ENCODE results near the gene CRYGN. TPM values are rescaled to one million over a fixed set of nuclear protein-coding genes. Genes with fewer than 3 reads are reported as not detected.

CRYGN gene
- total RNA-seq, 2 donors from 2014 or later: not detected

GRCh38 chr7:151392426-151392825, 47.5 kb downstream of the CRYGN start:
- Histone ChIP-seq H3K4me1 (no peaks in the 10 kb centered on the region), H3K27ac (no peak overlapping the region), H3K9ac (ENCODE audit: low read depth in 2 of 2, low read length in 2 of 2) (no peak overlapping the region), H3K9me3 (no peaks in the 10 kb centered on the region), H3K4me3 (no peak overlapping the region), H3K27me3 (no peaks in the 10 kb centered on the region), H3K36me3 (no peaks in the 10 kb centered on the region)
- no peak for DNase-seq
- intact Hi-C loops (cut with DNase I): no loop called here
- no peak for TF ChIP-seq CTCF (IDR thresholded peaks at IDR 0.05)

- H3K36me3 ChIP-seq: no peaks in the 10 kb centered on the region
- no peak overlapping the region for H3K27ac ChIP-seq
- intact Hi-C loops (cut with DNase I): no loop called here
- no peak for TF ChIP-seq CTCF (IDR thresholded peaks at IDR 0.05)
- no peaks in the 10 kb centered on the region for H3K9me3 ChIP-seq
- no peak overlapping the region for H3K4me3 ChIP-seq
- H3K27me3 ChIP-seq: no peaks in the 10 kb centered on the region
- DNase-seq: no peak
- no peaks in the 10 kb centered on the region for H3K4me1 ChIP-seq
- H3K9ac ChIP-seq (ENCODE audit: low read depth in 2 of 2, low read length in 2 of 2): no peak overlapping the region
Observed at GRCh38 chr7:151392002-151392401, 47.9 kb downstream of the CRYGN start.

GRCh38 chr7:151391358-151391730, 48.6 kb downstream of the CRYGN start:
- TF ChIP-seq CTCF (IDR thresholded peaks at IDR 0.05): no peak
- Histone ChIP-seq H3K27ac (no peak overlapping the region), H3K36me3 (no peaks in the 10 kb centered on the region), H3K4me3 (no peak overlapping the region), H3K4me1 (no peaks in the 10 kb centered on the region), H3K27me3 (no peaks in the 10 kb centered on the region), H3K9me3 (no peaks in the 10 kb centered on the region), H3K9ac (ENCODE audit: low read depth in 2 of 2, low read length in 2 of 2) (no peak overlapping the region)
- intact Hi-C loops (cut with DNase I): no loop called here
- no peak for DNase-seq

- no peak overlapping the region for H3K27ac ChIP-seq
- no peaks in the 10 kb centered on the region for H3K27me3 ChIP-seq
- no peak overlapping the region for H3K4me3 ChIP-seq
- intact Hi-C loops (cut with DNase I): no loop called here
- DNase-seq: no peak
- H3K4me1 ChIP-seq: no peaks in the 10 kb centered on the region
- no peaks in the 10 kb centered on the region for H3K9me3 ChIP-seq
- H3K36me3 ChIP-seq: no peaks in the 10 kb centered on the region
- H3K9ac ChIP-seq (ENCODE audit: low read depth in 2 of 2, low read length in 2 of 2): no peak overlapping the region
- TF ChIP-seq CTCF (IDR thresholded peaks at IDR 0.05): no peak
Observed at GRCh38 chr7:151390598-151391357, 49.2 kb downstream of the CRYGN start.

GRCh38 chr7:151389768-151390597, 50.0 kb downstream of the CRYGN start:
- intact Hi-C loops (cut with DNase I): no loop called here
- TF ChIP-seq CTCF (IDR thresholded peaks at IDR 0.05): no peak
- no peak for DNase-seq
- Histone ChIP-seq H3K36me3 (no peaks in the 10 kb centered on the region), H3K27ac (no peak overlapping the region), H3K4me1 (no peaks in the 10 kb centered on the region), H3K9ac (ENCODE audit: low read depth in 2 of 2, low read length in 2 of 2) (no peak overlapping the region), H3K4me3 (no peak overlapping the region), H3K9me3 (no peaks in the 10 kb centered on the region), H3K27me3 (no peaks in the 10 kb centered on the region)
